Loucy (cell line): ENCODE measurements around the gene UGGT2.

Experiments
- EZH2phosphoT487 ChIP-seq: fragments of 200-600 bp; IDR thresholded peaks from 2 replicates; pipeline ENCODE4 v1.6.1; 2018; ENCODE audit warnings: antibody characterized with exemption, mild to moderate bottlenecking, moderate library complexity, borderline replicate concordance
- TF ChIP-seq, protein P1 (sequence below): fragments of 200-600 bp; sonication (generic); conservative IDR thresholded peaks from 2 replicates; pipeline ENCODE4 v1.5.1; 2014; ENCODE audit warnings: mild to moderate bottlenecking, antibody characterized with exemption, low read length

- TF ChIP-seq, protein P1, sequence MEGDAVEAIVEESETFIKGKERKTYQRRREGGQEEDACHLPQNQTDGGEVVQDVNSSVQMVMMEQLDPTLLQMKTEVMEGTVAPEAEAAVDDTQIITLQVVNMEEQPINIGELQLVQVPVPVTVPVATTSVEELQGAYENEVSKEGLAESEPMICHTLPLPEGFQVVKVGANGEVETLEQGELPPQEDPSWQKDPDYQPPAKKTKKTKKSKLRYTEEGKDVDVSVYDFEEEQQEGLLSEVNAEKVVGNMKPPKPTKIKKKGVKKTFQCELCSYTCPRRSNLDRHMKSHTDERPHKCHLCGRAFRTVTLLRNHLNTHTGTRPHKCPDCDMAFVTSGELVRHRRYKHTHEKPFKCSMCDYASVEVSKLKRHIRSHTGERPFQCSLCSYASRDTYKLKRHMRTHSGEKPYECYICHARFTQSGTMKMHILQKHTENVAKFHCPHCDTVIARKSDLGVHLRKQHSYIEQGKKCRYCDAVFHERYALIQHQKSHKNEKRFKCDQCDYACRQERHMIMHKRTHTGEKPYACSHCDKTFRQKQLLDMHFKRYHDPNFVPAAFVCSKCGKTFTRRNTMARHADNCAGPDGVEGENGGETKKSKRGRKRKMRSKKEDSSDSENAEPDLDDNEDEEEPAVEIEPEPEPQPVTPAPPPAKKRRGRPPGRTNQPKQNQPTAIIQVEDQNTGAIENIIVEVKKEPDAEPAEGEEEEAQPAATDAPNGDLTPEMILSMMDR, result no peak
- TF ChIP-seq EZH2phosphoT487, result no peak
Measured at GRCh38 chr13:95801825-95802224, 251.4 kb downstream of the UGGT2 start.
